ENCODE measurements around the gene EXOC4. TPM values are rescaled to one million over a fixed set of nuclear protein-coding genes. Genes with fewer than 3 reads are reported as not detected.

The EXOC4 gene
- total RNA-seq, 4 donors from 2014 or later = 60.0 to 187 (median 80.1) TPM

GRCh38 chr7:133230591-133231194, 22.2 kb upstream of the EXOC4 start:
- no peaks in the 10 kb centered on the region for H3K9me3 ChIP-seq
- 35% methylated on average over 5 of the region's 5 CpGs for WGBS
- H3K36me3 ChIP-seq = no peaks in the 10 kb centered on the region
- TF ChIP-seq POLR2AphosphoS5 (IDR thresholded peaks at IDR 0.05) (no peak), CTCF (IDR thresholded peaks at IDR 0.05) (peak; percentile 22 to 43), EP300 (IDR thresholded peaks at IDR 0.05) (no peak), POLR2A (IDR thresholded peaks at IDR 0.05) (no peak)
- H3K4me3 ChIP-seq = no peak overlapping the region
- no peak overlapping the region for H3K27ac ChIP-seq
- H3K4me1 ChIP-seq = no peaks in the 10 kb centered on the region
- DNase-seq (ENCODE audit: low spot score in 2 of 2) = no peak
- peaks cover 5% of the 10 kb centered on the region for H3K27me3 ChIP-seq

- TF ChIP-seq CTCF (IDR thresholded peaks at IDR 0.05) (no peak), EP300 (IDR thresholded peaks at IDR 0.05) (no peak), POLR2A (IDR thresholded peaks at IDR 0.05) (no peak), POLR2AphosphoS5 (IDR thresholded peaks at IDR 0.05) (no peak)
- Histone ChIP-seq H3K27me3 (peaks cover 5% of the 10 kb centered on the region), H3K4me3 (no peak overlapping the region), H3K4me1 (no peaks in the 10 kb centered on the region), H3K36me3 (no peaks in the 10 kb centered on the region), H3K9me3 (no peaks in the 10 kb centered on the region), H3K27ac (no peak overlapping the region)
- no peak for DNase-seq (ENCODE audit: low spot score in 2 of 2)
- WGBS = 89% methylated on average over 9 of the region's 9 CpGs
Observed at GRCh38 chr7:133233142-133233541, 19.7 kb upstream of the EXOC4 start.

DNA sequence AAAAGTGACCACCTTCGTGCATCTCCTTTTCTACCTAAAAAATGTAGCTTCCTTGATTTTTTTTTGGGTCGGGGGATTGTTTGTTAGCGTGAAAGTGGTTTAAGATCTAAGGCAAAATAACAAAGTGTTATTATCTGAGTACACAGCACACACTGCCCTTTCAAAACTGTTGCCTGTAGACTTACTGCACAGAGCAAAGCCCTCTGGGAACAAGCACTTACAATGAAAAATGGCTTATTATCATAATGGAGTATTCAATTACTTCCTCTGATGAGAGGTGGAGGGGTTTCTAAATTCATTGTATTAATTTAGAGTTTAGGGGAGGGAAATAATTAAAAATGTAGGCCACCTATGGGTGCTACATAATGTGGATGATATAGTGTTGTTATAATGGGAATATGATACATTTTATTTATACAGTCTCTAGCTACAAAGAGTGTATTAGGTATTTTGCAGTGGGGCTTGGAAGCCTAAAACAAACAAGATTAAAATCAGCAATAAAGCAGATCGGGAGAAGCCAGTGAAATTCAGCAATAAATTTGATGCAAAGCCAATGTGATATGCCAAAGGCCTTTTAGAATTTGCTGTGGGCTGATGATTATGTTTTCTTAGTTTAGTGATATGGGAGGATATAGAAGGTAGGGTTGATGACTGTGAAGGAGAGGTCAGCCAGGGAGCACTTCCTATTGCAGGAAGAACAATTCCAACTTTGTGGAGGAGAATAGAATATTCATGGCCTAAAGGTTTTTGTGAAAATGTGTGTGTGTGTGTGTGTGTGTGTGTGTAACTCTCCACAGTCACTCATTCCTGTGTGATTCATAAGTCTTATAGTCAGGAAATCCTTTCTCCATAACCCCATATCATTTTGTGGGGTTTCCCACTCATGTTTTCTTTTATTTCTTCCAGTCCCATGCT, 17.7 kb upstream of the EXOC4 start:
- H3K27ac ChIP-seq = no peak overlapping the region
- no peak for TF ChIP-seq EP300 (IDR thresholded peaks at IDR 0.05)
- no peak for TF ChIP-seq POLR2A (IDR thresholded peaks at IDR 0.05)
- no peak for TF ChIP-seq POLR2AphosphoS5 (IDR thresholded peaks at IDR 0.05)
- no peaks in the 10 kb centered on the region for H3K9me3 ChIP-seq
- H3K27me3 ChIP-seq = peaks cover 9% of the 10 kb centered on the region
- H3K36me3 ChIP-seq = no peaks in the 10 kb centered on the region
- no peak for DNase-seq (ENCODE audit: low spot score in 2 of 2)
- H3K4me1 ChIP-seq = no peaks in the 10 kb centered on the region
- 68% methylated on average over 4 of the region's 4 CpGs for WGBS
- no peak overlapping the region for H3K4me3 ChIP-seq

GRCh38 chr7:133237545-133237944, 15.3 kb upstream of the EXOC4 start:
- no peaks in the 10 kb centered on the region for H3K4me1 ChIP-seq
- H3K9me3 ChIP-seq = no peaks in the 10 kb centered on the region
- WGBS = 86% methylated on average over 3 of the region's 3 CpGs
- peaks cover 16% of the 10 kb centered on the region for H3K27me3 ChIP-seq
- no peaks in the 10 kb centered on the region for H3K36me3 ChIP-seq
- no peak for TF ChIP-seq POLR2AphosphoS5 (IDR thresholded peaks at IDR 0.05)
- TF ChIP-seq CTCF (IDR thresholded peaks at IDR 0.05) = no peak
- no peak for TF ChIP-seq POLR2A (IDR thresholded peaks at IDR 0.05)
- no peak for TF ChIP-seq EP300 (IDR thresholded peaks at IDR 0.05)
- H3K27ac ChIP-seq = no peak overlapping the region
- no peak for DNase-seq (ENCODE audit: low spot score in 2 of 2)
- H3K4me3 ChIP-seq = no peak overlapping the region

- WGBS = 71% methylated on average over 3 of the region's 3 CpGs
- Histone ChIP-seq H3K4me3 (no peak overlapping the region), H3K9me3 (no peaks in the 10 kb centered on the region), H3K36me3 (no peaks in the 10 kb centered on the region), H3K27ac (no peak overlapping the region), H3K4me1 (no peaks in the 10 kb centered on the region), H3K27me3 (peaks cover 11% of the 10 kb centered on the region)
- no peak for DNase-seq (ENCODE audit: low spot score in 2 of 2)
- no peak for TF ChIP-seq CTCF (IDR thresholded peaks at IDR 0.05)
- no peak for TF ChIP-seq POLR2A (IDR thresholded peaks at IDR 0.05)
- no peak for TF ChIP-seq EP300 (IDR thresholded peaks at IDR 0.05)
- TF ChIP-seq POLR2AphosphoS5 (IDR thresholded peaks at IDR 0.05) = no peak
Observed at GRCh38 chr7:133240302-133240701, 12.6 kb upstream of the EXOC4 start.
